Liver (tissue), 9 donors: ENCODE results near the gene CDK5. TPM values are rescaled to one million over a fixed set of nuclear protein-coding genes. Genes with fewer than 3 reads are reported as not detected.

Source experiments
- DNase-seq: peaks from one replicate; pipeline ENCODE4 v3.0.0-alpha.2; 2017; ENCODE audit warnings: low spot score
- H3K27ac ChIP-seq, 2 donors: one replicate each; pipeline ENCODE4 v1.7.0; 2013; ENCODE audit warnings: inconsistent platforms in 2 of 2, low read length in 2 of 2, control low read depth in 1 of 2, low read depth in 1 of 2, mild to moderate bottlenecking in 1 of 2
- H3K27me3 ChIP-seq, 4 donors: one replicate each; pipeline versions ENCODE4 v1.6.1 to v1.7.0; 2013; ENCODE audit warnings: low read length in 3 of 4, inconsistent platforms in 1 of 4, mild to moderate bottlenecking in 1 of 4, moderate library complexity in 1 of 4; ENCODE audit not compliant: control insufficient read depth in 4 of 4, insufficient read depth in 4 of 4
- H3K36me3 ChIP-seq, 4 donors: one replicate each; pipeline versions ENCODE4 v1.6.1 to v1.7.0; 2013; ENCODE audit warnings: low read length in 3 of 4, mild to moderate bottlenecking in 3 of 4, low read depth in 1 of 4, moderate library complexity in 1 of 4; ENCODE audit not compliant: control insufficient read depth in 4 of 4, insufficient read depth in 3 of 4
- H3K4me1 ChIP-seq, 4 donors: one replicate each; pipeline versions ENCODE4 v1.6.1 to v1.7.0; 2013; ENCODE audit warnings: low read length in 3 of 4, mild to moderate bottlenecking in 3 of 4, moderate library complexity in 1 of 4; ENCODE audit not compliant: control insufficient read depth in 4 of 4, insufficient read depth in 4 of 4
- H3K4me3 ChIP-seq, 3 donors: one replicate each; pipeline versions ENCODE4 v1.6.1 to v1.7.0; 2013; ENCODE audit warnings: low read length in 3 of 3, control low read depth in 1 of 3, low read depth in 1 of 3, mild to moderate bottlenecking in 1 of 3
- H3K9ac ChIP-seq, 2 donors: one replicate each; pipeline ENCODE4 v1.7.0; 2013; ENCODE audit warnings: low read length in 2 of 2, mild to moderate bottlenecking in 2 of 2, moderate library complexity in 2 of 2, control low read depth in 1 of 2, low read depth in 1 of 2
- H3K9me3 ChIP-seq, 4 donors: one replicate each; pipeline versions ENCODE4 v1.6.1 to v1.7.0; 2013; ENCODE audit warnings: low read length in 3 of 4; ENCODE audit not compliant: control insufficient read depth in 4 of 4
- ATF3 ChIP-seq: IDR thresholded peaks from 2 replicates; pipeline ENCODE4 v1.6.1; 2016; ENCODE audit warnings: antibody characterized with exemption
- CTCF ChIP-seq: fragments of 150-350 bp; IDR thresholded peaks from 2 replicates; pipeline ENCODE4 v1.5.1; 2017; ENCODE audit warnings: improper control_type of control experiment, low read depth, low read length; ENCODE audit not compliant: missing input control
- EGR1 ChIP-seq, 2 donors: IDR thresholded peaks; 2 replicates each; pipeline ENCODE4 v1.6.1; 2016 to 2018; ENCODE audit warnings: antibody characterized with exemption in 2 of 2, low read depth in 2 of 2
- FOXA1 ChIP-seq: IDR thresholded peaks from 2 replicates; pipeline ENCODE4 v1.6.1; 2016; ENCODE audit warnings: antibody characterized with exemption
- FOXA2 ChIP-seq: IDR thresholded peaks from 2 replicates; pipeline ENCODE4 v1.6.1; 2016; ENCODE audit warnings: antibody characterized with exemption
- GABPA ChIP-seq, 2 donors: IDR thresholded peaks in 1 of 2; conservative IDR thresholded peaks in 1 of 2; 2 replicates each; pipeline ENCODE4 v1.6.1; 2016; ENCODE audit warnings: antibody characterized with exemption in 2 of 2, mild to moderate bottlenecking in 1 of 2, moderate library complexity in 1 of 2
- HNF4A ChIP-seq, 2 donors: conservative IDR thresholded peaks; 2 replicates each; pipeline ENCODE4 v1.6.1; 2016; ENCODE audit warnings: antibody characterized with exemption in 2 of 2, mild to moderate bottlenecking in 2 of 2
- HNF4G ChIP-seq: IDR thresholded peaks from 2 replicates; pipeline ENCODE4 v1.6.1; 2016; ENCODE audit warnings: antibody characterized with exemption
- JUND ChIP-seq, 2 donors: IDR thresholded peaks; 2 replicates each; pipeline ENCODE4 v1.6.1; 2016; ENCODE audit warnings: antibody characterized with exemption in 2 of 2
- MAX ChIP-seq: IDR thresholded peaks from 2 replicates; pipeline ENCODE4 v1.6.1; 2016; ENCODE audit warnings: antibody characterized with exemption
- NR2F2 ChIP-seq: IDR thresholded peaks from 2 replicates; pipeline ENCODE4 v1.6.1; 2016; ENCODE audit warnings: antibody characterized with exemption
- RAD21 ChIP-seq, 2 donors: IDR thresholded peaks; 2 replicates each; pipeline ENCODE4 v1.6.1; 2016; ENCODE audit warnings: antibody characterized with exemption in 2 of 2, mild to moderate bottlenecking in 2 of 2
- REST ChIP-seq: IDR thresholded peaks from 2 replicates; pipeline ENCODE4 v1.6.1; 2016; ENCODE audit warnings: antibody characterized with exemption, mild to moderate bottlenecking
- RXRA ChIP-seq, 2 donors: IDR thresholded peaks; 2 replicates each; pipeline ENCODE4 v1.6.1; 2017 to 2018; ENCODE audit warnings: antibody characterized with exemption in 2 of 2, mild to moderate bottlenecking in 1 of 2
- SP1 ChIP-seq: IDR thresholded peaks from 2 replicates; pipeline ENCODE4 v1.6.1; 2018; ENCODE audit warnings: antibody characterized with exemption, mild to moderate bottlenecking
- TAF1 ChIP-seq: conservative IDR thresholded peaks from 2 replicates; pipeline ENCODE4 v1.6.1; 2016; ENCODE audit warnings: antibody characterized with exemption, mild to moderate bottlenecking
- YY1 ChIP-seq: IDR thresholded peaks from 2 replicates; pipeline ENCODE4 v1.6.1; 2016; ENCODE audit warnings: antibody characterized with exemption, mild to moderate bottlenecking
- ZBTB33 ChIP-seq: IDR thresholded peaks from 2 replicates; pipeline ENCODE4 v1.6.1; 2016; ENCODE audit warnings: antibody characterized with exemption
- WGBS: extraction: QIAGEN DNeasy Blood & Tissue Kit; methylation state at CpG from one replicate; pipeline ENCODE4 v1.1.7; 2013; 5-methylcytosine and 5-hydroxymethylcytosine counted together
- polyA plus RNA-seq, 2 donors: library from polyadenylated mRNA; stranded (reverse) in 1 of 2; unstranded in 1 of 2; fragments of 200-250 nt in 1 of 2; fragments of >200 nt in 1 of 2; fragmentation: Nextera tagmentation in 1 of 2; extraction: Ambion mirVana in 1 of 2; gene quantifications; one replicate each; pipeline versions ENCODE4 v1.2.1 to v1.2.3, GENCODE V29; 2013 to 2015
- total RNA-seq, 2 donors: library from RNA; depleted of rRNA; stranded (reverse); fragments of >200 nt; gene quantifications; one replicate each; pipeline ENCODE4 v1.2.3, GENCODE V29; 2014
- donor health status: healthy.
- donor health status: healthy.
- donor health status: healthy.
- donor health status: healthy.
- donor health status: healthy.

Gene CDK5
- total and polyA plus RNA-seq, 4 donors, result 4.0 to 9.0 (median 7.4) TPM

GRCh38 chr7:151047976-151048815, 9.5 kb downstream of the CDK5 start, which contains the start of gene ASIC3:
Gene ASIC3, plus strand, starts transcription at chr7:151048531. Its CDS starts 355 bp downstream, at chr7:151048886.
- H3K27me3 ChIP-seq, result no peaks in the 10 kb centered on the region
- WGBS, result 79% methylated on average over 22 of the region's 22 CpGs

More at GRCh38 chr7:151047976-151048815, 9.5 kb downstream of the CDK5 start, which contains the start of gene ASIC3:
- Histone ChIP-seq H3K27ac (no peak within 1 kb of the TSS), H3K4me3 (no peak within 1 kb of the TSS), H3K4me1 (peaks cover 0 to 2% (median 0%) of the 10 kb centered on the region in 4 donors), H3K9ac (no peak within 1 kb of the TSS), H3K36me3 (peaks cover 0 to 8% (median 0%) of the 10 kb centered on the region in 4 donors), H3K9me3 (no peaks in the 10 kb centered on the region)
- no peak for DNase-seq
- TF ChIP-seq RXRA (IDR thresholded peaks at IDR 0.05), result no peak
- no peak for TF ChIP-seq GABPA (IDR thresholded peaks at IDR 0.05 in 1 of 2, conservative IDR thresholded peaks at IDR 0.05 in 1 of 2)
- no peak for TF ChIP-seq SP1
- TF ChIP-seq MAX, result no peak
- no peak for TF ChIP-seq CTCF
- TF ChIP-seq EGR1 (IDR thresholded peaks at IDR 0.05; ENCODE audit: low read depth in 2 of 2), result no peak
- no peak for TF ChIP-seq FOXA2
- no peak for TF ChIP-seq FOXA1
- TF ChIP-seq JUND (IDR thresholded peaks at IDR 0.05), result no peak
- TF ChIP-seq REST, result no peak
- TF ChIP-seq ZBTB33, result no peak
- no peak for TF ChIP-seq HNF4G
- TF ChIP-seq ATF3, result no peak
- TF ChIP-seq RAD21 (IDR thresholded peaks at IDR 0.05), result no peak
- TF ChIP-seq NR2F2, result no peak
- TF ChIP-seq TAF1, result no peak
- TF ChIP-seq YY1, result no peak
- TF ChIP-seq HNF4A (conservative IDR thresholded peaks at IDR 0.05), result no peak
